T-helper 2 cell treated with Interferon-gamma antibody and Interleukin-4, amounts not matched to agents 100 ng/mL and 5 ng/mL, for 36 hours (primary cell): ENCODE results near the gene SND1. TPM values are rescaled to one million over a fixed set of nuclear protein-coding genes. Genes with fewer than 3 reads are reported as not detected.

Experiments used
- intact Hi-C: fragments of 100-400 bp; cut with micrococcal nuclease; formaldehyde crosslinking; loops from one replicate; pipeline ENCODE4 v1.15.1; 2023
- total RNA-seq: library from RNA; stranded (reverse); gene quantifications from 2 replicates; pipeline ENCODE4 v1.2.3, GENCODE V29; 2022

Gene SND1
- total RNA-seq, 1 donor from 2014 or later, result 275 TPM

GRCh38 chr7:127682140-127682539 is 30.1 kb downstream of the SND1 start:
- intact Hi-C loops, result no loop called here

GRCh38 chr7:127683776-127684681 is 32.0 kb downstream of the SND1 start:
- intact Hi-C loops, result no loop called here

- intact Hi-C loops, result no loop called here
Observed at GRCh38 chr7:127689194-127689772, 37.3 kb downstream of the SND1 start.

DNA sequence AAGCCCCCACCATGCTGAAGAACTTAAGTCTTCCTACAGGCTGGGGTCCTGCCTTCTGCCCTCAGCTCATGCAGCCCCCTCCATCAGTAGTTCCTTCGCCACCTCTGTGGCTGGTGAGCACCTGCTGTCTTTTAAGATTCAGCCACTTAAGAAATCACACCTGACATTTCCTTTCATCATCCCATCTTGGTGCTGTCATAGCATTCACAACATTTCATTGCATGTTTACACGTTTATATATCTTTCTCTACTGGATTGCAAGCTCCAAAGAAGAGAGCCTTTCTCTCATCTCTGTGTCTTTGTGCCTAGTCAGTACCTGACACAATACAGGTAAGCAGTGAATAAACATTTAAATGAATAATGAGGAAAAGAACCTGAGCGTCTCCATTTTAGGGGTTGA is 38.3 kb downstream of the SND1 start:
- intact Hi-C loops, result no loop called here

DNA sequence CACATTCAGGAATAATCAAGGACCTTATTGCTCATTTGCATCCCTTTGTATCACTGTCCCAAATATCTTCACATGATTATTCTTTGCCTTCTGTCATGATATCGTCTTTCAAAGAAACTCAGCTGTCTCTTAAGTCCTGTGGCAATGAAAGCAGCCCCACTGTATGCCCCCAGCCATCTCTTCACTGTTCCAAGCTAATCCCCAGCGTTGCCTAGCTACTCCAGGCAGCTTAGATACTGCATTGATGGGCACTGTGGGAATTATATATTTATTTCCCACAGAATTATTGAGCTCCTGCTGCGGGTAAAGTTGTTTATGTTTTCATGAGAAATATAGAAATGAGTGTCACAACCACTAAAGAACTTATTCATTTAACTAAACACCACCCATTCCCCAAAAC is 38.8 kb downstream of the SND1 start:
- intact Hi-C loops, result no loop called here

- intact Hi-C loops, result no loop called here
Observed at GRCh38 chr7:127692200-127692599, 40.2 kb downstream of the SND1 start.

DNA sequence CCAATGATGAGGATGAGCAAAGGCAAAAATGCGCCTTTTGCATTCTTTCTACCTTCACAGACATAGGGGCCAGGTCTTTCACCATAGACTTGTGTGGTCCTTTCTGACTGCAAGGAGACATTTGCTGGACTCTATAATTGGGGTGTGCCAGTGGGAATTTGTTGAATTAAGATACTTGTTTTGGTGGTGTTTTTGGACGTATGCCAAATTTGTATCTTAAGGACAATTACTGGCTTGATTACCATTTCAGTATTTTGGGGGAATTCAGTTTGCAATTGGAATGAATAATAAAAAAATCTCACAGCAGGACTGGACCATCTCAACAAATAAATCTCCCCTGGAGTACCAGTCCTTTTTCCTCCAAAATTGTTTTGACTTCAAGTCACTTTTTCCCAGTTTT is 47.9 kb downstream of the SND1 start:
- intact Hi-C loops, result loop anchor here (10.0 kb wide), 1 partner anchor 335 kb away; the partner anchor contains the start of gene LRRC4

GRCh38 chr7:127702052-127702652 is 50.2 kb downstream of the SND1 start:
- intact Hi-C loops, result loop anchor here (10.0 kb wide), 1 partner anchor 333 kb away; the partner anchor contains the start of gene LRRC4

DNA sequence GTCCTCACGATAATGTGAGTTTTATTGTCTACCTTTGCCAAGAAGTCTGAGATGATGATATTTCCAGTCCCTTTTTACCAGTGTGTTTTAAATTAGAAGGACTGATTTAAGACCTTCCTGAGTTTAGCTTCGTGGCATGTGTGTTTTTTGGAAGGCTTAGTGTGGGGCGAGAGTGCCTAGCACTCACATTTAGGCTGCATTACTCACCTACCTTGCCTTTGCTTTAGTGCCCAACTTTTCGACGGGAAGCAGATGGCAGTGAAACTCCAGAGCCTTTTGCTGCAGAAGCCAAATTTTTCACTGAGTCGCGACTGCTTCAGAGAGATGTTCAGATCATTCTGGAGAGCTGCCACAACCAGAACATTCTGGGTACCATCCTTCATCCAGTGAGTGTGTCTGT is 50.9 kb downstream of the SND1 start:
- intact Hi-C loops, result loop anchor here (10.0 kb wide), 1 partner anchor 332 kb away; the partner anchor contains the start of gene LRRC4

DNA sequence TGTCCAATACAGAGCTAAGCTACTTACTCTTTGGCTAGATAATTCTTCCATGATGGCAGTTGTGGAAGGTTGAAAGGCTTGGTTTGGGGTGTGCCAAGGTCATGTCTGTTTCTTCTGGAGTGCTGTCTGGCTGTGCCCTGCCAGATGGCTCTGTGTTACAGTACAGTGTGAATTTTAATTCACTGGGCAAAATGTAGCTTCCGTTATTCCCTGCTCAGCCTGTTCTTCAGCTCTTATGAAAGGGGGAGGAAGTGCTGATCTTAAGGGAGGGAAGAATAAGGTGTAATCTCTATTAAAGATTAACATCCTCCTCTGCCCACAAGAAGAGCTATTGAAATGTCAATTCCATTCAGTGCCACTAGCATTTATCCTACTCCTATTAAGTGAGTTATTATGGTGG is 52.2 kb downstream of the SND1 start:
- intact Hi-C loops, result loop anchor here (10.0 kb wide), 1 partner anchor 331 kb away; the partner anchor contains the start of gene LRRC4

- intact Hi-C loops, result loop anchor here (10.0 kb wide), 1 partner anchor 329 kb away; the partner anchor contains the start of gene LRRC4
Observed at GRCh38 chr7:127705461-127705959, 53.5 kb downstream of the SND1 start.

GRCh38 chr7:127706766-127707165 is 54.8 kb downstream of the SND1 start:
- intact Hi-C loops, result loop anchor here (10.0 kb wide), 1 partner anchor 328 kb away; the partner anchor contains the start of gene LRRC4

GRCh38 chr7:127708201-127708600 is 56.2 kb downstream of the SND1 start:
- intact Hi-C loops, result loop anchor here (1.0 to 10.0 kb wide), 3 partner anchors 327 to 501 kb away; partner anchors contain the start of gene LRRC4

- intact Hi-C loops, result loop anchor here (1.0 to 10.0 kb wide), 3 partner anchors 326 to 501 kb away; partner anchors contain the start of gene LRRC4
Observed at GRCh38 chr7:127708788-127709187, 56.8 kb downstream of the SND1 start.

GRCh38 chr7:127710635-127711034 is 58.6 kb downstream of the SND1 start:
- intact Hi-C loops, result no loop called here

- intact Hi-C loops, result no loop called here
Observed at GRCh38 chr7:127711872-127712271, 59.9 kb downstream of the SND1 start.

GRCh38 chr7:127713006-127713405 is 61.0 kb downstream of the SND1 start:
- intact Hi-C loops, result no loop called here

GRCh38 chr7:127713758-127714157 is 61.8 kb downstream of the SND1 start:
- intact Hi-C loops, result no loop called here

GRCh38 chr7:127715272-127715671 is 63.3 kb downstream of the SND1 start:
- intact Hi-C loops, result no loop called here

- intact Hi-C loops, result no loop called here
Observed at GRCh38 chr7:127715901-127716300, 63.9 kb downstream of the SND1 start.
